H1 (cell line): ENCODE data around the gene RIMBP2. TPM values are rescaled to one million over a fixed set of nuclear protein-coding genes. Genes with fewer than 3 reads are reported as not detected.

Experiments
- CTCF ChIA-PET: fragments of 300-600 bp; sonication (Branson Sonifier 250); formaldehyde crosslinking; loops from one replicate; lab custom pipeline; 2021; ENCODE audit not compliant: partially characterized antibody; lab: Charles Lee
- POLR2A ChIA-PET: fragments of 300-600 bp; sonication (Branson Sonifier 250); formaldehyde crosslinking; loops from one replicate; lab custom pipeline; 2021; ENCODE audit warnings: inconsistent platforms; ENCODE audit not compliant: partially characterized antibody; lab: Charles Lee
- DNase-seq, 2 experiments: peaks; one replicate each; pipeline versions ENCODE4 v3.0.0 to v3.0.0-alpha.2; 2010 to 2022; ENCODE audit warnings: low spot score in 2 of 2, low read depth in 1 of 2, mixed read lengths in 1 of 2
- FAIRE-seq: peaks from 2 replicates; lab custom pipeline; 2011; peaks lifted over from hg19 to GRCh38; lab: Jason Lieb, UNC
- H2AFZ ChIP-seq: 2 replicates; pipeline ENCODE4 v1.8.1; 2012; ENCODE audit warnings: low read length, inconsistent platforms
- H2AK5ac ChIP-seq: 2 replicates; pipeline ENCODE4 v1.6.1; 2013; ENCODE audit warnings: low read depth, low read length
- H2BK120ac ChIP-seq: replicated peaks from 2 replicates; pipeline ENCODE3; 2013; ENCODE audit warnings: low read depth, low read length, inconsistent platforms
- H2BK12ac ChIP-seq: 2 replicates; pipeline ENCODE4 v1.6.1; 2013; ENCODE audit warnings: low read depth, low read length
- H2BK15ac ChIP-seq: 2 replicates; pipeline ENCODE4 v1.6.1; 2013; ENCODE audit warnings: low read length
- H2BK20ac ChIP-seq: 2 replicates; pipeline ENCODE4 v1.6.1; 2013; ENCODE audit warnings: low read length
- H2BK5ac ChIP-seq: 2 replicates; pipeline ENCODE4 v1.6.1; 2013; ENCODE audit warnings: low read depth, low read length
- H3K14ac ChIP-seq: 2 replicates; pipeline ENCODE4 v1.6.1; 2013; ENCODE audit warnings: inconsistent platforms; ENCODE audit not compliant: insufficient read length
- H3K18ac ChIP-seq: 2 replicates; pipeline ENCODE4 v1.6.1; 2013; ENCODE audit warnings: low read length; ENCODE audit errors: extremely low read depth
- H3K23ac ChIP-seq: 2 replicates; pipeline ENCODE4 v1.6.1; 2013; ENCODE audit warnings: inconsistent platforms; ENCODE audit not compliant: insufficient read length
- H3K23me2 ChIP-seq: 2 replicates; pipeline ENCODE4 v1.6.1; 2013; ENCODE audit warnings: low read depth, low read length
- H3K27ac ChIP-seq: 2 replicates; pipeline ENCODE4 v1.6.1; 2011; ENCODE audit warnings: low read depth, low read length, inconsistent platforms
- H3K27me3 ChIP-seq, 4 experiments: replicated peaks in 1 of 4; 1 replicate in 1 of 4; 2 replicates in 3 of 4; pipeline versions ENCODE4 v1.6.1 to v1.8.1; 2011 to 2013; ENCODE audit warnings: low read length in 3 of 4, mild to moderate bottlenecking in 3 of 4, inconsistent platforms in 2 of 4, mixed read lengths in 2 of 4, moderate library complexity in 1 of 4; ENCODE audit not compliant: control insufficient read depth in 3 of 4, insufficient read depth in 3 of 4; ENCODE audit errors: extremely low read depth in 1 of 4
- H3K36me3 ChIP-seq, 4 experiments: 2 replicates each; pipeline versions ENCODE4 v1.6.1 to v1.8.1; 2011 to 2013; ENCODE audit warnings: mild to moderate bottlenecking in 4 of 4, low read length in 3 of 4, moderate library complexity in 2 of 4, control low read depth in 1 of 4, inconsistent platforms in 1 of 4; ENCODE audit not compliant: insufficient read depth in 4 of 4, control insufficient read depth in 2 of 4
- H3K4ac ChIP-seq: replicated peaks from 2 replicates; pipeline ENCODE3; 2013; ENCODE audit warnings: low read length, low read depth, mixed read lengths, inconsistent platforms; ENCODE audit not compliant: insufficient read length
- H3K4me1 ChIP-seq, 4 experiments: replicated peaks in 1 of 4; 1 replicate in 1 of 4; 2 replicates in 3 of 4; pipeline versions ENCODE4 v1.6.1 to v1.8.1; 2011 to 2013; ENCODE audit warnings: low read length in 3 of 4, inconsistent platforms in 2 of 4, mixed read lengths in 1 of 4; ENCODE audit not compliant: insufficient read depth in 4 of 4, control insufficient read depth in 3 of 4
- H3K4me2 ChIP-seq, 2 experiments: 2 replicates each; pipeline versions ENCODE4 v1.6.1 to v1.8.1; 2011 to 2013; ENCODE audit warnings: low read depth in 2 of 2, low read length in 2 of 2, control low read depth in 1 of 2, inconsistent platforms in 1 of 2, mild to moderate bottlenecking in 1 of 2; ENCODE audit not compliant: insufficient read depth in 1 of 2
- H3K4me3 ChIP-seq, 4 experiments: fragments of 200-600, 300-600 bp in 1 of 4; sonication (generic), shearing (Covaris generic), sonication (Bioruptor Twin) in 1 of 4; 2 replicates each; pipeline versions ENCODE4 v1.5.1 to v1.8.1; 2011 to 2016; ENCODE audit warnings: low read length in 4 of 4, low read depth in 3 of 4, control low read depth in 2 of 4, inconsistent platforms in 2 of 4, mild to moderate bottlenecking in 2 of 4, mixed read lengths in 1 of 4, moderate library complexity in 1 of 4; ENCODE audit not compliant: insufficient read depth in 2 of 4; ENCODE audit errors: extremely low read depth in 1 of 4
- H3K56ac ChIP-seq: replicated peaks from 2 replicates; pipeline ENCODE3; 2013; ENCODE audit warnings: low read depth, mild to moderate bottlenecking, mixed read lengths, low read length, inconsistent platforms; ENCODE audit not compliant: insufficient read length
- H3K79me1 ChIP-seq: 2 replicates; pipeline ENCODE4 v1.6.1; 2013; ENCODE audit warnings: low read depth, low read length, control low read depth
- H3K79me2 ChIP-seq, 2 experiments: 2 replicates each; pipeline versions ENCODE4 v1.6.1 to v1.8.1; 2012 to 2013; ENCODE audit warnings: low read length in 2 of 2, mild to moderate bottlenecking in 2 of 2, inconsistent platforms in 1 of 2; ENCODE audit not compliant: insufficient read depth in 2 of 2, control insufficient read depth in 1 of 2
- H3K9ac ChIP-seq, 4 experiments: replicated peaks in 1 of 4; 1 replicate in 1 of 4; 2 replicates in 3 of 4; pipeline versions ENCODE4 v1.6.1 to v1.8.1; 2011 to 2013; ENCODE audit warnings: low read depth in 3 of 4, low read length in 3 of 4, control low read depth in 2 of 4, mild to moderate bottlenecking in 2 of 4, moderate library complexity in 2 of 4, inconsistent platforms in 1 of 4; ENCODE audit errors: extremely low read depth in 1 of 4
- H3K9me3 ChIP-seq, 2 experiments: 2 replicates each; pipeline versions ENCODE4 v1.6.1 to v1.8.1; 2012 to 2013; ENCODE audit warnings: mild to moderate bottlenecking in 2 of 2, moderate library complexity in 2 of 2, control low read depth in 1 of 2, inconsistent platforms in 1 of 2, low read depth in 1 of 2, low read length in 1 of 2, mixed read lengths in 1 of 2; ENCODE audit not compliant: insufficient read depth in 2 of 2
- H4K20me1 ChIP-seq, 2 experiments: replicated peaks in 1 of 2; 2 replicates each; pipeline versions ENCODE3 to v1.8.1; 2011 to 2013; ENCODE audit warnings: inconsistent platforms in 2 of 2, low read length in 2 of 2, mild to moderate bottlenecking in 1 of 2; ENCODE audit not compliant: insufficient read depth in 2 of 2, control insufficient read depth in 1 of 2
- H4K5ac ChIP-seq: 2 replicates; pipeline ENCODE4 v1.6.1; 2013; ENCODE audit warnings: low read length, low read depth, mixed read lengths, inconsistent platforms; ENCODE audit not compliant: insufficient read length
- H4K8ac ChIP-seq: 2 replicates; pipeline ENCODE4 v1.8.0; 2013; ENCODE audit warnings: mild to moderate bottlenecking, moderate library complexity, low read length, inconsistent platforms; ENCODE audit not compliant: insufficient read depth; ENCODE audit errors: extremely low read depth
- H4K91ac ChIP-seq: replicated peaks from 2 replicates; pipeline ENCODE3; 2013; ENCODE audit warnings: low read length, mixed read lengths, inconsistent platforms; ENCODE audit not compliant: insufficient read length
- CREB1 ChIP-seq: IDR thresholded peaks from 2 replicates; pipeline ENCODE4 v1.6.1; 2012; ENCODE audit warnings: inconsistent platforms
- CTCF ChIP-seq, 3 experiments: IDR thresholded peaks; 1 replicate in 2 of 3; 2 replicates in 1 of 3; pipeline versions ENCODE4 v1.5.1 to v1.6.1; 2011; ENCODE audit warnings: low read length in 3 of 3, mild to moderate bottlenecking in 3 of 3, inconsistent platforms in 2 of 3, low read depth in 1 of 3, moderate library complexity in 1 of 3; ENCODE audit not compliant: insufficient read depth in 1 of 3; ENCODE audit errors: control extremely low read depth in 1 of 3
- JUND ChIP-seq: IDR thresholded peaks from 2 replicates; pipeline ENCODE4 v1.6.1; 2011; ENCODE audit warnings: mild to moderate bottlenecking, improper control_type of control experiment, low read length
- KDM4A ChIP-seq: IDR thresholded peaks from one replicate; pipeline ENCODE4 v1.7.1; 2012; ENCODE audit warnings: low read depth, mild to moderate bottlenecking, moderate library complexity, low read length, inconsistent platforms; ENCODE audit not compliant: severe bottlenecking
- MAX ChIP-seq: IDR thresholded peaks from 2 replicates; pipeline ENCODE4 v1.6.1; 2012; ENCODE audit warnings: inconsistent platforms
- NANOG ChIP-seq: IDR thresholded peaks from 2 replicates; pipeline ENCODE4 v1.6.1; 2011; ENCODE audit warnings: low read length, low read depth, mild to moderate bottlenecking, inconsistent platforms; ENCODE audit not compliant: insufficient read depth, poor library complexity, severe bottlenecking
- SIN3A ChIP-seq, 2 experiments: IDR thresholded peaks in 1 of 2; conservative IDR thresholded peaks in 1 of 2; 2 replicates each; pipeline ENCODE4 v1.6.1; 2011 to 2012; ENCODE audit warnings: low read length in 2 of 2, improper control_type of control experiment in 1 of 2, low read depth in 1 of 2, mild to moderate bottlenecking in 1 of 2
- SRF ChIP-seq: IDR thresholded peaks from 2 replicates; pipeline ENCODE4 v1.6.1; 2011; ENCODE audit warnings: mild to moderate bottlenecking, low read depth, low read length, moderate library complexity
- WGBS, 2 experiments: shearing (Covaris generic) in 1 of 2; methylation state at CpG; one replicate each; pipeline versions ENCODE4 v1.1.6 to v1.1.7; 2013 to 2015; ENCODE audit warnings: low lambda C conversion rate in 2 of 2, mixed read lengths in 2 of 2, inconsistent platforms in 1 of 2, low coverage in 1 of 2, missing lambda C conversion rate in 1 of 2; ENCODE audit not compliant: insufficient replicate concordance in 2 of 2, insufficient coverage in 1 of 2, insufficient read length in 1 of 2; ENCODE audit errors: extremely low coverage in 1 of 2, missing lambda C conversion rate in 1 of 2; 5-methylcytosine and 5-hydroxymethylcytosine counted together
- polyA plus RNA-seq, 7 experiments: library from polyadenylated mRNA; depleted of rRNA in 3 of 7; stranded (reverse) in 5 of 7; unstranded in 2 of 7; fragments of >200 nt in 5 of 7; fragments of 200-250 nt in 2 of 7; gene quantifications; 1 replicate in 5 of 7; 2 replicates in 1 of 7; 4 replicates in 1 of 7; pipeline versions ENCODE4 v1.2.1 to v1.2.3, GENCODE V29; 2011 to 2013; ENCODE audit warnings: missing spikeins in 2 of 7, mixed read lengths in 2 of 7
- total RNA-seq: library from RNA; stranded (reverse); fragmentation: NEBNext Ultra II Directional; extraction: Animal tissue kit (Norgen Biotek cat#: 25700); gene quantifications from 2 replicates; pipeline ENCODE4 v1.2.1, GENCODE V29; 2021

RIMBP2 gene
- total and polyA plus RNA-seq, 2 of the 8 experiments (the other 6 are each of a cell fraction or from before 2014, with no cell fraction given): 0.18 to 0.65 TPM

DNA sequence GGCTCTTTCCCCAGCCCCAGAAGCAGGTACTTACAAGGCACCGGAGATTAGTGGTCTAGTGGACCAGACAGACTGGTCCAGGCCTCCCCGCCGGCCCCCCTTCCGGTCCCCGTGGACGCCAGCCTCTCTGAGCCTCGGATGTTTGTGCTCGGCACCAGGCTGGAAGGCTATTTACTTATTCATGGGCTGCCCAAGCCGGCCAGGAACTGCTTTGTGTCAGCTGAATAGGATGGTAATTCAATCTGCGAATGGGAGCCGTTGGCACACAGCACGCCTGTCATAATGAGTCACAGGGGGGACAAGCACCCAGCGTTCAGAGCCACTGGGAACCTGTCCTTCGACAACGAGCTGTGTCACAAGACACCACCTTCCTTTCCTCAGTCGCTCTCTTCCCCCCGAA is 82.3 kb downstream of the RIMBP2 start:
- Histone ChIP-seq H2BK5ac (no peak overlapping the region; the same call in 1 of the 2 replicates), H3K23ac (no peak overlapping the region), H4K20me1 (no peaks in the 10 kb centered on the region), H3K4me3 (peak overlapping the region in 3 of 4 experiments; percentile 4 to 42 (median 19); a peak in 5 of 8 replicates), H3K9me3 (peaks cover 0 to 5% of the 10 kb centered on the region in 2 experiments; a peak in 1 of 4 replicates), H2BK120ac (no peak overlapping the region), H3K36me3 (no peaks in the 10 kb centered on the region), H3K18ac (peak overlapping the region; percentile 56; the same call in 1 of the 2 replicates), H2BK12ac (peak overlapping the region; percentile 80), H3K56ac (no peak overlapping the region), H3K4me1 (peaks cover 2 to 13% (median 6%) of the 10 kb centered on the region in 4 experiments), H4K91ac (no peak overlapping the region), H3K14ac (no peak overlapping the region), H2BK20ac (no peak overlapping the region), H3K4me2 (peak overlapping the region; percentile 72), H3K4ac (no peak overlapping the region), H2BK15ac (no peak overlapping the region), H4K5ac (no peak overlapping the region), H3K9ac (no peak overlapping the region), H2AK5ac (no peak overlapping the region), H2AFZ (peak overlapping the region; percentile 36; the same call in 1 of the 2 replicates), H3K79me1 (no peaks in the 10 kb centered on the region), H3K23me2 (0 out of 2 replicates have a peak, but pooled peaks cover 4% of the 10 kb centered on the region), H3K79me2 (no peaks in the 10 kb centered on the region), H4K8ac (no peak overlapping the region), H3K27me3 (peaks cover 0 to 7% (median 3%) of the 10 kb centered on the region in 4 experiments; a peak in 3 of 7 replicates), H3K27ac (no peak overlapping the region)
- WGBS, 2 experiments: 7% methylated on average over 16 of the region's 17 CpGs; no CpG with 5 or more reads in 1 of the 2 experiments
- DNase-seq (peak; percentile 61 to 73), FAIRE-seq (no peak)
- ChIA-PET POLR2A (interaction anchor here (0.9 kb wide), 1 partner anchor 17 kb away, joined by 3 read pairs; no protein-coding TSS in a partner anchor), CTCF (interaction anchor here (0.8 to 3.2 kb wide), 3 partner anchors 21 to 113 kb away, joined by 3 to 11 read pairs (median 4); no protein-coding TSS in a partner anchor)
- TF ChIP-seq NANOG (peak; percentile 60), CREB1 (peak; percentile 45; the same call in 1 of the 2 replicates), SIN3A (conservative IDR thresholded peaks at IDR 0.05 in 1 of 2, IDR thresholded peaks at IDR 0.05 in 1 of 2; ENCODE audit: low read depth in 1 of 2, low read length in 2 of 2) (0 out of 4 replicates have a peak, but pooled peaks of 1 of the 2 experiments have one; percentile 34), CTCF (IDR thresholded peaks at IDR 0.05; ENCODE audit: control extremely low read depth in 1 of 3, insufficient read depth in 1 of 3, low read depth in 1 of 3, low read length in 3 of 3) (no peak), SRF (no peak), JUND (peak; percentile 34; the same call in 1 of the 2 replicates), KDM4A (peak; percentile 37), MAX (0 out of 2 replicates have a peak, but pooled peaks have one; percentile 7)
